Measurements from ENCODE around the gene KCNJ12.
"Not testable (repeated sequence)": the region's sequence is repeated elsewhere in the genome, so short reads cannot be mapped to it uniquely, and the experiment has no call there.

KCNJ12 gene

GRCh38 chr17:21376081-21376758 is at the start of gene KCNJ12:
Gene KCNJ12, plus strand, starts transcription at chr17:21376357. Its CDS starts 38,986 bp downstream, at chr17:21415343.
- DNase-seq (ENCODE audit: low spot score) = no peak

DNA sequence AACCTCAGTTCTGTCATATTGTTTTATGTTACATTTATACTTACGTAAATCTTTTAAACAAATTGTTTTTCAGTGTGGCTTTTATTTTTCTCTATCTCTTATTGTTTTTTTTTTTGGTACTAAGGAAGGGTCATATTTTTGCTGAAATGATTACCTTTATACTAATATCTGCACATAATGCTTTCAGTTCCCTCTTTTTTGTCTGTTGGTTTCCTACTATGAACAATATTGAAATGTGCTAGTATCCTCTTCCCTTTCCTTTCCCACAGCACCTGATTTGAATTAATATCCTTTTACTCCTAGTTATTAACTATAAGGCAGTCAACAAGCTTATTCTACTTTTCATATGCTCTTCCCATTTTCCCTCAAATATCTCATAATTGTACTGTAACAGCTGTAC is 48.2 kb upstream of the KCNJ12 start:
- not testable (repeated sequence) for DNase-seq (ENCODE audit: low spot score)

DNA sequence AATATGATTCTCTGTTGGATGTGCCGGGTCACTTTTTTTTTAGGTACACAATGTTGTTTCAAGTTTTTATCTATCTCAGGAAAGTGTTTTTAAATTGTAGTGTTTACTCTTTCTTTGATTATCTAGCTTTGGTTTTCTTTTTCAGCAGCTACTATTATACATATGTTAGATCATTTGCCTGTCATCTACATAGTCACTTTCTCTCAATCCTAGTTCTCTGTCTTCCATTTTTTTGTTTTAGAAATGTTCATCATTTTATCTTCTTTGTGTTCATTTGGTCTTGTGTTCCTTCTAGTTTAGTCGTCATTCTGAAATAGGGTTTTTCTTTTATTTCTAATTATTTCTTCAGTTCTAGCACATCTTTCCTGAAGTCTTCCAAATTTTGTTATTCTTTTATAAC is 47.4 kb upstream of the KCNJ12 start:
- DNase-seq (ENCODE audit: low spot score) = not testable (repeated sequence)

DNA sequence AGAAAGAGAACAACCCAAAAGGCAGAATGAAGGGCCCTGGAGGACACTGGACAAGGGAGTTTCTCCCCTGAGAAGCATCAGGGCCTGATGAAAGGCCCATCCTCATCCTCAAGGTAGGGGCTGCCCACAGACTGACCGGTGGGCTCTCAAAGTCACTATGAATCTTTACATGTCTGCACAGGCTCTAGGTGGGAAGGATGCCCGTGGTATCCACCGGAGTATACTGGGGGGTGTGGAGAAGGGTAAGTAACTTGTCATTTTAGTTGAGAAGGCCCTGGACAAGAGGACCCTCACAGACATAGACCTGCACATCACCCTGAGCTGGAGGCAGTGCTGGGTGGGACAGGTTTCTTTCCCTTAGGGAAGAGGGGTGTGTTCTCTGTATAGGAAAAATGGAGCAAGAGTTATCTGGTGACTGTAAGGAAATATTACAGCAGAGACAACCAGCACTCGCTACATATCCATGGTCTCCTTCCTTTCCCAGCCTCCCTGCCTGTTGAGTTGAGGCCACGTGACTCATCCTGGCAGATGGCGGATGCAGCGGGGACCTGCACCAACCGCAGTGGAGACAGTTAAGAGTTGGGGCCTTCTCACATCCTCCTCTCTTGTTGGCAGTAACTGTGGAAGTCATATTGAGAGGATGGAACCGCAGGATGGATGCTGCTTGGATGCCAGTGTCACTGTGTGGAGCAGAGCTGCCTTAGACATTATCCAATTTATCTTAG is 45.6 kb upstream of the KCNJ12 start:
- no peak for DNase-seq (ENCODE audit: low spot score)

- DNase-seq (ENCODE audit: low spot score) = not testable (repeated sequence)
These were observed 39.4 kb upstream of the KCNJ12 start for GRCh38 chr17:21336541-21337294.

- not testable (repeated sequence) for DNase-seq (ENCODE audit: low spot score)
These were observed 38.1 kb upstream of the KCNJ12 start for GRCh38 chr17:21337981-21338625.

GRCh38 chr17:21339011-21339410 is 37.1 kb upstream of the KCNJ12 start:
- no peak for DNase-seq (ENCODE audit: low spot score)

GRCh38 chr17:21339571-21339970 is 36.6 kb upstream of the KCNJ12 start:
- not testable (repeated sequence) for DNase-seq (ENCODE audit: low spot score)

GRCh38 chr17:21340407-21340806 is 35.8 kb upstream of the KCNJ12 start:
- not testable (repeated sequence) for DNase-seq (ENCODE audit: low spot score)

DNA sequence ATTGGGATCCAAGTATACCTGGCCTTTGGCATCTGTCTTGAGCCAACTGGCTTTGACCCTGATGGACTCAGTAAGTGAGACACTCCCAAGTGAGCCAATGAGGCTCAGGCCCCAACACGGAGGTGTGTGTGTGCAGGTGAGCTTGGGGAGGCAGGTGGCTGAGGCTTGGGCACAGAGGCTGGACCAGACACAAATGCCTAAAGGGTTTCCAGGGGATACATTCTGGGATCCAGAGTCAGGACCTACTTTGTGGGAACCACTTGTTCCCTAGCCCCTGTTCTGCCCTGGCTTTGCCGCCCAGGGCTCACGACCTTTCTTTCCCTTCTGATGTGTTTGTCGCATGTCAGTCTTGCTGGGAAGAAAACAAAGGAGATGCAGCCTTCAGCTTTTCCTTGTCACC is 34.9 kb upstream of the KCNJ12 start:
- DNase-seq (ENCODE audit: low spot score) = not testable (repeated sequence)

GRCh38 chr17:21341925-21342540 is 34.1 kb upstream of the KCNJ12 start:
- not testable (repeated sequence) for DNase-seq (ENCODE audit: low spot score)

GRCh38 chr17:21343061-21343949 is 32.9 kb upstream of the KCNJ12 start:
- not testable (repeated sequence) for DNase-seq (ENCODE audit: low spot score)

GRCh38 chr17:21344801-21345200 is 31.4 kb upstream of the KCNJ12 start:
- not testable (repeated sequence) for DNase-seq (ENCODE audit: low spot score)

DNA sequence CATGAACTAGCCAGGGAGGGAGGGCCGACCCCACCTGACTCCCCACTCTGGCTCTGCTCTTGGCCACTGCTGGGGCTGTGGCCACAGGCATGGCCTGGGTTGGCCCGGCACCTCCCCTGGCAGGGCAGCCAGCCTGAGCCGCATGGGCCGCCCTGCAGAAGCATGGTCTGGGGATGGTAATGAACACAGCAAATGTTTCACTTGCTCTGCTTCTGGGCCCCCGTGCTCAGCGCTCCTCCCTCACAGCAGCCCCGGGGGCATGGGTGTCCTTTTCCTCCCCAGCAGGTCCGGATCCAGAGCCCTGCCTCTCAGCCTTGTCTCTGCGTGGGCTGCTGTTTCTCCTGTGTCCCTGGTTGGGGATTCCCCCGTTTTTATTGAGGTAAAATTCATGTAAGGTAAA is 30.9 kb upstream of the KCNJ12 start:
- DNase-seq (ENCODE audit: low spot score) = peak; percentile 17

DNA sequence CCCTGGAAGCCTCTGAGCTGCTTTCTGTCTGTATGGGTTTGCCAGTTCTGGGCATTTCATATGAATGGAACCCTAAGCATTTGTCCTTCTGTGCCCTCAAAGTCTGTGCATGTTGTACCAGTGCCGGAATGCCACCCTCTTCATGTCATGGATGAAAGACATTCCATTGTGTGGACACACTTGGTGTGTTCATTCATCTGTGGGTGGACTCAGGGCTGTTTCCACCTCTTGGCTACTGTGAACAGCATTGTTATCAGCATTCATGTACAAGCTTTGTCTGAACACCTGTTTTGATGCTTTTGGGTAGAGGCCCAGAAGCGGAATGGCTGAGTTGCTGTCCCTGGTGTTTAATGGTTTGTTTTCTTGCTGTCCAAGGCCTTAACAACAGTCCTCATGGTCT is 30.1 kb upstream of the KCNJ12 start:
- not testable (repeated sequence) for DNase-seq (ENCODE audit: low spot score)

GRCh38 chr17:21346651-21347250 is 29.4 kb upstream of the KCNJ12 start:
- DNase-seq (ENCODE audit: low spot score) = not testable (repeated sequence)

DNA sequence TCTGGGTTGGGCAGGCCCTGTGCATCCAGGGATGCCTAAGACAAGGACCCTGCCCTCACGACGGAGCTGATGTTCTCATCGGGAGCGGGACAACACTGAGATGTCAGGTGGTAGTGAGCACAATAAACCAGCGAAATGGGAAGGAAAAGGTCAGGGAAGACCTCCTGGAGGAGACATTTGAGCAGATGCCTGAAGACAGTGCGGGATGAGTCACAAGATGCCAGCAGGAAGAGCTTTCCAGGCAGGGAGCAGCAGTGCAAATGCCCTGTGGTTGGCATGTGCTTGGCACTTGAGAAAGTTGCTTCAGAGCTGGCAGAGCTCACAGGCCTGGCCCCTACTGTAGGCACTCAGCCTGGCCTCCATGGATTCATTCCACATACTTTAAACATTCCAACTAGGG is 28.5 kb upstream of the KCNJ12 start:
- not testable (repeated sequence) for DNase-seq (ENCODE audit: low spot score)

DNA sequence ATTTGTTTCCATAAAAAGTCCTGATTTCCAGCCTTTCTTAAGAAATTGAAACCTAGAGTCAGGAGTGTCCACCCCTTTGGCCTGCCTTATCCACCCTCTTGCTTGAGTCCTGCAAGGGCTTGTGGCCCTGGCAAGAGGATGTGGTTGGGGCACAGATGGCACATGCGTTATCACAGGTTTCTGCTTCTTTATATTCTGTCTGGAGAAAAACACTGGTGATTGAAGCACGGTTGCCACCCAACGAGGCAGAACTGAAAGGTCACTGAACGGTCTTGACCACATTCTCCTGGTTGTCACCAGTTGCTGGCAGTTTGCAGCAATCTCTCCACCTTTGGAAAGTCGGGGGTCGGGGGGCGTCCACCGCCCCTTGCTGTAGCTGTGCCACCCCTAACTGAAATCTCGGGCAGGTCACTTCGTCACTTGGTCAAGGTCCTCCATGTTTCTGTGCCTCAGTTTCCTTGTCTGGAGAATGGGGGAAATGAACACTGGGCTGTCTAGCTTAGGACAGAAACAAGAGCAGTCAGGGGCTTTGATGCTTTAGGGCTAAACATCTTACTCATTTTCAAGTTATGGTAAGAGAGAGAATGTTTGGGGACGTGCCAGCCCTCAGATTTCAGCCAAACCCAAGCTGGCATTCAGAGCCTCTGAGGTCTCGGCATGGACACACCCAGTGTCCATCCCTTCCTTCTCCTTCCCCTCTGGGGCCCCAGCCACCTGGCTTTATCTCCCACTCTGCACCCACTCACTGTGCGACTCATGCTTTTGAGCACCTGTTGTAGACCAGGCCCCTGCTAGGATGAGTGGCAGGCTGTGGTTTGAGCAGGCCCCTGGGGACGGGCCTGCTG is 27.9 kb upstream of the KCNJ12 start:
- DNase-seq (ENCODE audit: low spot score) = not testable (repeated sequence)

GRCh38 chr17:21348926-21349261 is 27.3 kb upstream of the KCNJ12 start:
- DNase-seq (ENCODE audit: low spot score) = not testable (repeated sequence)
